CD4-positive, alpha-beta T cell (primary cell): ENCODE data around the gene HIGD1B. TPM values are rescaled to one million over a fixed set of nuclear protein-coding genes. Genes with fewer than 3 reads are reported as not detected.
A peak's percentile ranks its signal among the peaks of the same experiment; 100 is the strongest.

Experiments
- ATAC-seq: fragments of 200-7000 bp; cut with Tn5 transposase; one replicate; pipeline ENCODE4 v1.10.0; 2022; ENCODE audit warnings: mild to moderate bottlenecking; ENCODE audit not compliant: poor library complexity
- CTCF ChIA-PET: fragments of 350-600 bp; sonication (Branson Sonifier 250); formaldehyde crosslinking; loops from one replicate; lab custom pipeline; 2021; ENCODE audit warnings: antibody characterized with exemption, inconsistent platforms; lab: Charles Lee
- POLR2A ChIA-PET: fragments of 350-600 bp; sonication (Branson Sonifier 250); formaldehyde crosslinking; loops from one replicate; lab custom pipeline; 2021; ENCODE audit warnings: antibody characterized with exemption, inconsistent platforms; lab: Charles Lee
- DNase-seq, 14 experiments: peaks; one replicate each; pipeline ENCODE4 v3.0.0-alpha.2; 2013 to 2020; ENCODE audit warnings: mixed read lengths in 2 of 14
- H3K27ac ChIP-seq, 2 donors: one replicate each; pipeline versions ENCODE4 v1.5.1 to v1.7.0; 2013; ENCODE audit warnings: low read length in 2 of 2, low read depth in 1 of 2, mild to moderate bottlenecking in 1 of 2
- H3K27me3 ChIP-seq, 2 experiments: 1 replicate in 1 of 2; 2 replicates in 1 of 2; pipeline versions ENCODE4 v1.6.1 to v1.7.0; 2013; ENCODE audit warnings: low read length in 2 of 2, control low read depth in 1 of 2, mild to moderate bottlenecking in 1 of 2, moderate library complexity in 1 of 2; ENCODE audit not compliant: insufficient read depth in 2 of 2, control insufficient read depth in 1 of 2
- H3K36me3 ChIP-seq: one replicate; pipeline ENCODE4 v1.6.1; 2013; ENCODE audit warnings: low read length, control low read depth; ENCODE audit not compliant: insufficient read depth
- H3K4me1 ChIP-seq: one replicate; pipeline ENCODE4 v1.6.1; 2013; ENCODE audit warnings: low read length, control low read depth; ENCODE audit not compliant: insufficient read depth
- H3K4me3 ChIP-seq: one replicate; pipeline ENCODE4 v1.5.1; 2013; ENCODE audit warnings: mild to moderate bottlenecking, low read length, moderate library complexity
- H3K9me3 ChIP-seq, 2 experiments: 1 replicate in 1 of 2; 2 replicates in 1 of 2; pipeline versions ENCODE4 v1.6.1 to v1.7.0; 2013; ENCODE audit warnings: low read length in 2 of 2, mild to moderate bottlenecking in 2 of 2, control low read depth in 1 of 2, moderate library complexity in 1 of 2; ENCODE audit not compliant: control insufficient read depth in 1 of 2, insufficient read depth in 1 of 2
- H3K27ac Mint-ChIP-seq: one replicate; pipeline ENCODE4 v1.8.0; 2020; ENCODE audit warnings: mixed read lengths
- H3K27me3 Mint-ChIP-seq: one replicate; pipeline ENCODE4 v1.8.0; 2021; ENCODE audit warnings: mixed read lengths
- H3K36me3 Mint-ChIP-seq: one replicate; pipeline ENCODE4 v1.8.0; 2021; ENCODE audit warnings: low read depth, mixed read lengths
- H3K4me1 Mint-ChIP-seq: one replicate; pipeline ENCODE4 v1.8.0; 2021; ENCODE audit warnings: low read depth, mixed read lengths
- H3K4me3 Mint-ChIP-seq: one replicate; pipeline ENCODE4 v1.8.0; 2020; ENCODE audit warnings: mild to moderate bottlenecking, mixed read lengths
- H3K9me3 Mint-ChIP-seq: one replicate; pipeline ENCODE4 v1.8.0; 2020; ENCODE audit warnings: mixed read lengths
- intact Hi-C, 2 experiments: fragments of 100-400 bp; cut with DNase I in 1 of 2; cut with micrococcal nuclease in 1 of 2; formaldehyde crosslinking; loops; one replicate each; pipeline versions ENCODE4 v1.15.1 to v1.9.0; 2023 to 2025; cut with DNase I, micrococcal nuclease
- total RNA-seq, 174 experiments: library from RNA in 2 of 174; stranded (reverse) in 2 of 174; gene quantifications; one replicate each; pipeline ENCODE4 v1.2.3 and lab custom pipeline; 2021 to 2026
- TF ChIP-seq, protein P1 (sequence below): fragments of 200-600 bp; IDR thresholded peaks from one replicate; pipeline ENCODE4 v1.8.0; 2022; ENCODE audit warnings: antibody characterized with exemption, mild to moderate bottlenecking

HIGD1B gene
- total RNA-seq, 2 experiments from 2014 or later = not detected

DNA sequence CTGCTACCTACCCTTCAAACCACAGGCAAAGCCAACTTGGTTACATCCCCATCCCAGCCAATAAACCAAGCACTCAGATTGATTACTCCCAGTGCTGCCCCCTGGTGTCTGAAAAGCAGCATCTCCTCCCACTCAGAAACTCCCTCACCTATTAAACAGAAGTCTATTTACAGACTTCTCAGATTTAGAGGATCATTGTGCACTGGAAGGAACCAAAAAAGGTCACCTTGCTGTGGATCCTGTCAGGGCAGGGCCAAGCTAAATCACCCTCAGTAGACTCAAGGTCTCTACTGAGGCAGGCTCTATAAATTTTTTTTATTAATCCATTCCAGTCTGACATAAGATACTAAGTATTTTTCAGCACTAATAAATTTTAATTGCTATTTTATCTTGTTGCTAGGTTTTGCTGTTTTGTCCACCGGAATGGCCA, 17.6 kb downstream of the HIGD1B start:
- Mint-ChIP-seq H3K36me3 (peaks cover 91% of the 10 kb centered on the region), H3K9me3 (no peaks in the 10 kb centered on the region)

DNA sequence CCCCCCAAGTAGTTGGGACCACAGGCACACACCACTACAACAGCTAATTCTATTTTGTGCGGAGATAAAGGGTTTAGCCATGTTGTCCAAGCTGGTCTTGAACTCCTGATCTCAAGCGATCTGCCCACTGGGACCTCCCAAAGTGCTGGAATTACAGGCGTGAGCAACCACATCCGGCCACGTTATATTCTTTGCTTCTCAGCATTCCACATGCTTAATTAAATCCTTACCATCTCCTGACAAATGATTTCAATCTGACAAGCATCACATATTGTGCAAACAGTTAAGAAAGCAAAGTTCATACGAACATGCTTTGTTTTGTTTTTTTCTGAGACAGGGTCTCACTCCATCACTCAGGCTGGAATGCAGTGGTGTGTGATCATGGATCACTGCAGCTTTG, 18.2 kb downstream of the HIGD1B start:
- no peak for DNase-seq
- no peak for ATAC-seq
- intact Hi-C loops = loop anchor here (1.0 to 10.0 kb wide), 4 partner anchors 87 to 333 kb away; no protein-coding TSS in a partner anchor
- CTCF ChIA-PET = interaction anchor here (1.4 to 2.5 kb wide), 2 partner anchors 87 to 91 kb away, joined by 4 to 13 read pairs; no protein-coding TSS in a partner anchor
- Mint-ChIP-seq H3K9me3 (no peaks in the 10 kb centered on the region), H3K4me1 (no peaks in the 10 kb centered on the region), H3K27ac (no peak overlapping the region), H3K36me3 (peaks cover 90% of the 10 kb centered on the region), H3K4me3 (no peak overlapping the region), H3K27me3 (no peaks in the 10 kb centered on the region)
- Histone ChIP-seq H3K27me3 (no peaks in the 10 kb centered on the region), H3K27ac (no peak overlapping the region), H3K4me3 (no peak overlapping the region), H3K9me3 (no peaks in the 10 kb centered on the region), H3K36me3 (peaks cover 87% of the 10 kb centered on the region), H3K4me1 (no peaks in the 10 kb centered on the region)
- TF ChIP-seq, protein P1, sequence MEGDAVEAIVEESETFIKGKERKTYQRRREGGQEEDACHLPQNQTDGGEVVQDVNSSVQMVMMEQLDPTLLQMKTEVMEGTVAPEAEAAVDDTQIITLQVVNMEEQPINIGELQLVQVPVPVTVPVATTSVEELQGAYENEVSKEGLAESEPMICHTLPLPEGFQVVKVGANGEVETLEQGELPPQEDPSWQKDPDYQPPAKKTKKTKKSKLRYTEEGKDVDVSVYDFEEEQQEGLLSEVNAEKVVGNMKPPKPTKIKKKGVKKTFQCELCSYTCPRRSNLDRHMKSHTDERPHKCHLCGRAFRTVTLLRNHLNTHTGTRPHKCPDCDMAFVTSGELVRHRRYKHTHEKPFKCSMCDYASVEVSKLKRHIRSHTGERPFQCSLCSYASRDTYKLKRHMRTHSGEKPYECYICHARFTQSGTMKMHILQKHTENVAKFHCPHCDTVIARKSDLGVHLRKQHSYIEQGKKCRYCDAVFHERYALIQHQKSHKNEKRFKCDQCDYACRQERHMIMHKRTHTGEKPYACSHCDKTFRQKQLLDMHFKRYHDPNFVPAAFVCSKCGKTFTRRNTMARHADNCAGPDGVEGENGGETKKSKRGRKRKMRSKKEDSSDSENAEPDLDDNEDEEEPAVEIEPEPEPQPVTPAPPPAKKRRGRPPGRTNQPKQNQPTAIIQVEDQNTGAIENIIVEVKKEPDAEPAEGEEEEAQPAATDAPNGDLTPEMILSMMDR = no peak
- POLR2A ChIA-PET = interaction anchor here (1.2 to 1.6 kb wide), 2 partner anchors 33 to 90 kb away, joined by 4 read pairs; partner anchors contain the start of gene EFTUD2

More for the DNA sequence above, 17.6 kb downstream of the HIGD1B start:
- peaks cover 86% of the 10 kb centered on the region for H3K36me3 ChIP-seq
- intact Hi-C loops = loop anchor here (1.0 to 10.0 kb wide), 4 partner anchors 86 to 332 kb away; no protein-coding TSS in a partner anchor
- H3K4me3 ChIP-seq = no peak overlapping the region
- no peaks in the 10 kb centered on the region for H3K4me1 ChIP-seq
- Mint-ChIP-seq H3K27me3 (no peaks in the 10 kb centered on the region), H3K4me3 (no peak overlapping the region), H3K27ac (no peak overlapping the region), H3K4me1 (no peaks in the 10 kb centered on the region)
- POLR2A ChIA-PET = interaction anchor here (1.6 kb wide), 1 partner anchor 34 kb away, joined by 4 read pairs; the partner anchor contains the start of gene EFTUD2
- peak; percentile 44 to 88 (median 62) for DNase-seq
- TF ChIP-seq, protein P1 = peak; percentile 85
- CTCF ChIA-PET = interaction anchor here (0.6 to 2.5 kb wide), 6 partner anchors 8 to 91 kb away, joined by 3 to 13 read pairs (median 4); no protein-coding TSS in a partner anchor
- H3K27ac ChIP-seq = no peak overlapping the region
- ATAC-seq = peak; percentile 80
- H3K27me3 ChIP-seq = no peaks in the 10 kb centered on the region
- H3K9me3 ChIP-seq = no peaks in the 10 kb centered on the region

DNA sequence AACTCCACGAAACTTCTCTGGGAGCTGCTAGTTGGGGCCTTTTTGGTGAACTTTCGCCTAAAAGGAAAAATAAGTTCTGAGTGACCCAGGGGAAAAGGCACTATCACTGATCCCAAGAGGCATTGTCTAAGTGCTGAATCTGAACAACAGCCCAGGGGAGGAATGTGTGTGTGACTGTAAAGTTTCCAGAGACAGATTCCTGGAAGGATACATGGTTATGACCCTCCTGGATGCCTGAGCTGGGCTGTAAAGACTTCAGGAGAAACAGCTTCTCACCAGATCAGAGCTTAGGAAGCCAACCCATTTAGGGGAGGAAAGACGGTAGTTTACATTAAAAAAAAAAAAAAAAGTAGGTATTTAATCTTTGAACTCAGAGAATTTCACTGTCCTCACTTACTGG, 20.2 kb downstream of the HIGD1B start:
- H3K4me1 ChIP-seq = no peaks in the 10 kb centered on the region
- no peak overlapping the region for H3K27ac ChIP-seq
- H3K27ac Mint-ChIP-seq = no peak overlapping the region
- H3K9me3 Mint-ChIP-seq = no peaks in the 10 kb centered on the region
- TF ChIP-seq, protein P1 = no peak
- H3K27me3 ChIP-seq = no peaks in the 10 kb centered on the region
- no peak overlapping the region for H3K4me3 ChIP-seq
- no peak for ATAC-seq
- no peaks in the 10 kb centered on the region for H3K4me1 Mint-ChIP-seq
- H3K36me3 ChIP-seq = peaks cover 90% of the 10 kb centered on the region
- ChIA-PET POLR2A (interaction anchor here (0.6 kb wide), 1 partner anchor 265 kb away, joined by 3 read pairs; no protein-coding TSS in a partner anchor), CTCF (interaction anchor here (0.6 to 2.0 kb wide), 2 partner anchors 77 to 89 kb away, joined by 3 to 7 read pairs; no protein-coding TSS in a partner anchor)
- intact Hi-C loops = loop anchor here in 1 of 2 experiments (10.0 kb wide), 1 partner anchor 333 kb away; no protein-coding TSS in a partner anchor
- H3K4me3 Mint-ChIP-seq = no peak overlapping the region
- H3K36me3 Mint-ChIP-seq = peaks cover 91% of the 10 kb centered on the region
- DNase-seq = no peak
- H3K27me3 Mint-ChIP-seq = no peaks in the 10 kb centered on the region
- H3K9me3 ChIP-seq = no peaks in the 10 kb centered on the region
